GM23248 (cell line): ENCODE measurements around the gene DNAJC7. TPM values are rescaled to one million over a fixed set of nuclear protein-coding genes. Genes with fewer than 3 reads are reported as not detected.
"Not testable (repeated sequence)": the region's sequence is repeated elsewhere in the genome, so short reads cannot be mapped to it uniquely, and the experiment has no call there.

ENCODE experiments used
- DNase-seq: peaks from one replicate; pipeline ENCODE4 v3.0.0-alpha.2; 2015
- H2AFZ ChIP-seq: fragments of 200-600 bp; sonication (generic); 2 replicates; pipeline ENCODE4 v1.6.1; 2016; ENCODE audit warnings: antibody characterized with exemption
- H3F3A ChIP-seq: fragments of 200-600 bp; sonication (generic); 2 replicates; pipeline ENCODE4 v1.6.1; 2016; ENCODE audit warnings: mild to moderate bottlenecking, antibody characterized with exemption, mixed run types; ENCODE audit not compliant: insufficient read depth
- H3K27ac ChIP-seq: fragments of 200-600 bp; sonication (generic); 2 replicates; pipeline ENCODE4 v1.5.1; 2016; ENCODE audit warnings: mild to moderate bottlenecking
- H3K27me3 ChIP-seq: fragments of 200-600 bp; sonication (generic); replicated peaks from 2 replicates; pipeline ENCODE4 v1.6.1; 2016; ENCODE audit warnings: mild to moderate bottlenecking; ENCODE audit not compliant: insufficient read depth
- H3K36me3 ChIP-seq: fragments of 200-600 bp; sonication (generic); 2 replicates; pipeline ENCODE4 v1.6.1; 2016; ENCODE audit warnings: low read depth, mild to moderate bottlenecking
- H3K4me1 ChIP-seq: fragments of 200-600 bp; sonication (generic); 2 replicates; pipeline ENCODE4 v1.6.1; 2016; ENCODE audit warnings: mild to moderate bottlenecking; ENCODE audit not compliant: insufficient read depth
- H3K4me2 ChIP-seq: fragments of 200-600 bp; sonication (generic); one replicate; pipeline ENCODE4 v1.6.1; 2016; ENCODE audit warnings: mild to moderate bottlenecking; ENCODE audit not compliant: unreplicated experiment
- H3K4me3 ChIP-seq: fragments of 200-600 bp; sonication (generic); 2 replicates; pipeline ENCODE4 v1.5.1; 2016; ENCODE audit warnings: mild to moderate bottlenecking
- H3K79me2 ChIP-seq: fragments of 200-600 bp; sonication (generic); 2 replicates; pipeline ENCODE4 v1.6.1; 2016; ENCODE audit warnings: mild to moderate bottlenecking; ENCODE audit not compliant: insufficient read depth
- H3K9ac ChIP-seq: fragments of 200-600 bp; sonication (generic); 2 replicates; pipeline ENCODE4 v1.6.1; 2016; ENCODE audit warnings: mild to moderate bottlenecking
- H3K9me2 ChIP-seq: fragments of 200-600 bp; sonication (generic); 2 replicates; pipeline ENCODE4 v1.6.1; 2016; ENCODE audit warnings: mixed run types, mild to moderate bottlenecking, moderate library complexity; ENCODE audit not compliant: insufficient read depth
- H3K9me3 ChIP-seq: fragments of 200-600 bp; sonication (generic); one replicate; pipeline ENCODE4 v1.6.1; 2017; ENCODE audit warnings: low read depth
- H4K20me1 ChIP-seq: fragments of 200-600 bp; sonication (generic); 2 replicates; pipeline ENCODE4 v1.6.0; 2016; ENCODE audit not compliant: insufficient read depth
- EZH2 ChIP-seq: fragments of 200-600 bp; sonication (generic); IDR thresholded peaks from 2 replicates; pipeline ENCODE4 v1.6.1; 2018; ENCODE audit warnings: antibody characterized with exemption, mild to moderate bottlenecking; ENCODE audit not compliant: insufficient read depth, poor library complexity, severe bottlenecking
- EZH2phosphoT487 ChIP-seq: fragments of 200-600 bp; sonication (generic); IDR thresholded peaks from 2 replicates; pipeline ENCODE4 v1.6.1; 2018; ENCODE audit warnings: antibody characterized with exemption, moderate library complexity, mild to moderate bottlenecking, low read depth; ENCODE audit not compliant: insufficient read depth
- WGBS, 2 experiments: methylation state at CpG; one replicate each; pipeline ENCODE4 v1.1.6; 2015 to 2017; ENCODE audit warnings: low lambda C conversion rate in 2 of 2, low coverage in 1 of 2; ENCODE audit errors: missing lambda C conversion rate in 2 of 2; 5-methylcytosine and 5-hydroxymethylcytosine counted together
- in situ Hi-C: fragments of 300-500 bp; cut with MboI; formaldehyde crosslinking; loops from 2 replicates; pipeline ENCODE4 v1.15.0; 2020
- polyA plus RNA-seq: library from polyadenylated mRNA; unstranded; fragments of >200 nt; fragmentation: Nextera tagmentation; extraction: Ambion mirVana; gene quantifications from 2 replicates; pipeline ENCODE4 v1.2.1, GENCODE V29; 2016
- total RNA-seq: library from RNA; depleted of rRNA; stranded (reverse); fragments of >200 nt; shearing (Covaris generic); gene quantifications from 2 replicates; pipeline ENCODE4 v1.2.3, GENCODE V29; 2014

DNAJC7 gene
- total and polyA plus RNA-seq, 2 experiments from 2014 or later: 61.6 to 73.5 TPM

DNA sequence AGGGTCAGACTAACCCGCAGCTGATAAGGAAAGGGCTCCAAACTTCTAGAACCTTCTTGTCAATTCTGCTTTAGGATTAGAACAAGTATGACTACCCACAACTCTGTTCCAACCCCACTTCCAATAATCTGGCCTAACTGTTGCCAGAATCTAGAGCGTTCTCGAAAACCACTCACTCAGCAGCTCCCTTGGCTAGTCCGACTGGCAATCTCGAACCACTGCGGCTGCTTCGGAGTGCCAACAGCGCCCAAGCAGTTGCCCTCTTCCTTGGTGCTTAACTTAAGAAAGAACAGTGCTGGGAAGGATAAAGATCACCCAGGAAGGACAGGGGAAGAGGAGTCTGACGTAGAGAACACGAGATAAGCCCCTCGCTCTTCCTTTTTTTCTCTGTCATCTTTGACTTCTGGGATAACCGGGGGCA is 818 bp downstream of the DNAJC7 start:
- Histone ChIP-seq H3K9ac (peak overlapping the region; percentile 98), H3K9me3 (no peaks in the 10 kb centered on the region), H3K4me2 (peak overlapping the region; percentile 90), H3K4me1 (peaks cover 34% of the 10 kb centered on the region), H3K27ac (peak overlapping the region; percentile 84), H3K79me2 (peaks cover 82% of the 10 kb centered on the region), H3K27me3 (no peaks in the 10 kb centered on the region), H2AFZ (peak overlapping the region; percentile 77), H3K36me3 (no peaks in the 10 kb centered on the region), H3F3A (peaks cover 12% of the 10 kb centered on the region), H3K4me3 (peak overlapping the region; percentile 95), H4K20me1 (no peaks in the 10 kb centered on the region), H3K9me2 (no peaks in the 10 kb centered on the region)
- peak; percentile 70 for DNase-seq
- 5 to 6% methylated on average over 12 of the region's 12 CpGs for WGBS, 2 experiments
- no peak for TF ChIP-seq EZH2
- TF ChIP-seq EZH2phosphoT487: no peak
- in situ Hi-C loops: no loop called here

DNA sequence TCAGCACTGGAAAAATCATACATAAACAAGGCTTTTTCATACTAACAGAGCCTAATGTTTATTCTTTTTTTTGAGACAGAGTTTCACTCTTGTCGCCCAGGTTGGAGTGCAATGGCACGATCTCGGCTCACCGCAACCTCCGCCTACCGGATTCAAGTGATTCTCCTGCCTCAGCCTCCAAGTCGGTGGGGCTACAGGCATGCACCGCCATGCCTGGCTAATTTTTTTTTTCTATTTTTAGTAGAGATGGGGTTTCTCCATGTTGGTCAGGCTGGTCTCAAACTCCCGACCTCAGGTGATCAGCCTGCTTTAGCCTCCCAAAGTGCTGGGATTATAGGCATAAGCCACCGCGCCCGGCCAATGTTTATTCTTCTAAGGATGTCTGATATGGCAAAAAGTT is 3.5 kb downstream of the DNAJC7 start:
- Histone ChIP-seq H3K79me2 (peaks cover 85% of the 10 kb centered on the region), H3F3A (peaks cover 27% of the 10 kb centered on the region), H3K4me1 (peaks cover 53% of the 10 kb centered on the region)
- H3K27ac ChIP-seq, H3K4me3 ChIP-seq, in situ Hi-C loops, H3K36me3 ChIP-seq, DNase-seq, H3K9me2 ChIP-seq, H2AFZ ChIP-seq, H3K9ac ChIP-seq, H4K20me1 ChIP-seq, H3K4me2 ChIP-seq, H3K27me3 ChIP-seq, H3K9me3 ChIP-seq: not testable (repeated sequence)
- 96 to 100% methylated on average over 12 of the region's 12 CpGs for WGBS, 2 experiments

DNA sequence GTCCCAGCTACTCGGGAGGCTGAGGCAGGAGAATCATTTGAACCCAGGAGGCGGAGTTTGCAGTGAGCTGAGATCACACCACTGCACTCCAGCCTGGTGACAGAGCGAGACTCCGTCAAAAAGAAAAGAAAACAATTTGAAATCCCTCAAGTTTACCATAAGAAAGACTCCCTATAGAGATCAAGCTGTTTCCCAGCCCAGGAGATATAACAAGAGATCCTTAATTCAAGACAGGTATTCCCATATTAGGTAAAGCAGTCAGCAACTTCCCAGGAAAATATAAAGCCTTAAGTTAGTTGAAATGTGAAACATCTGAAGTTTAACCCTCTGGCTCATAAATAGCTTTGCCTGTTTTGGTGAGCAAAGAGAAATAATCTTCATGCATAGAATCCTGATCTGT is 4.9 kb downstream of the DNAJC7 start:
- H3K9me3 ChIP-seq, H3K9me2 ChIP-seq, H3K27ac ChIP-seq, DNase-seq, H3K36me3 ChIP-seq, H3K4me2 ChIP-seq, H4K20me1 ChIP-seq, H3K4me3 ChIP-seq, H2AFZ ChIP-seq, H3K27me3 ChIP-seq, H3K9ac ChIP-seq, in situ Hi-C loops: not testable (repeated sequence)
- H3K4me1 ChIP-seq: peaks cover 54% of the 10 kb centered on the region
- 78 to 85% methylated on average over 4 of the region's 4 CpGs for WGBS, 2 experiments
- peaks cover 98% of the 10 kb centered on the region for H3K79me2 ChIP-seq
- H3F3A ChIP-seq: peaks cover 27% of the 10 kb centered on the region

DNA sequence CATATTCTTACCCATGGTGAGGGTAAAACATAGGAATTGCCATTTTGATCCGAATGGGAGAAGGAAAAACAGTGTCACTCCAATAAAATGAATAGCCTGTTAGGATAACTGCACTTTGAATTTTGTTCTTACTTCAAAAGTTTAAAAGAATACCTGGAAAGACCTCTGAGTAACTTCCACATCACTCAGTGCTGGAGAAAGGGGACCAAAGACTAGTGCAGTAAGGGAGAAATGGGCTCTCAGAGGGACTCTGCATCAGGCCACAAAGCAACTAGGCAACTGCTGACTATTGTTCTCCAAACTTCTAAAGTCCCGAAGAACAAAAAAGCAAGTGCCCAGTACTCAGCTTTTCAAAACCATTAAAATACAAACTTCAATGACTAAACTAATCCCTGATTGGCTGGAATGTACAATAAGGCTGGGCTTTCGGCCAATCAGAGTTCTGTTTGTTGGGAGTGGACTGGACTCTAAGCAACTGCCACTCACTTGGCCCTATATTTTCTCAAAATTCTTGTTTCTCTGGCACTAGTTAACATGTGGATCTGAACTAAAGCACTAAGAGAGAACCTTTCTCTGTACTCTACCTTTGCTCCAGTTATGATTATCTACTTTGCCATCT is 6.2 kb downstream of the DNAJC7 start:
- Histone ChIP-seq H3K27me3 (no peaks in the 10 kb centered on the region), H3F3A (peaks cover 27% of the 10 kb centered on the region), H3K79me2 (peaks cover 100% of the 10 kb centered on the region), H3K4me3 (0 out of 2 replicates have a peak overlapping the region, but pooled peaks have one; percentile 25), H4K20me1 (no peaks in the 10 kb centered on the region), H3K27ac (peak overlapping the region; percentile 69), H2AFZ (no peak overlapping the region), H3K9me3 (no peaks in the 10 kb centered on the region), H3K4me2 (peak overlapping the region; percentile 66), H3K9ac (no peak overlapping the region), H3K9me2 (no peaks in the 10 kb centered on the region), H3K36me3 (no peaks in the 10 kb centered on the region), H3K4me1 (peaks cover 56% of the 10 kb centered on the region)
- WGBS, 2 experiments: 95 to 97% methylated on average over 3 of the region's 3 CpGs
- DNase-seq: peak; percentile 58
- in situ Hi-C loops: no loop called here
- TF ChIP-seq EZH2phosphoT487 (no peak), EZH2 (no peak)

DNA sequence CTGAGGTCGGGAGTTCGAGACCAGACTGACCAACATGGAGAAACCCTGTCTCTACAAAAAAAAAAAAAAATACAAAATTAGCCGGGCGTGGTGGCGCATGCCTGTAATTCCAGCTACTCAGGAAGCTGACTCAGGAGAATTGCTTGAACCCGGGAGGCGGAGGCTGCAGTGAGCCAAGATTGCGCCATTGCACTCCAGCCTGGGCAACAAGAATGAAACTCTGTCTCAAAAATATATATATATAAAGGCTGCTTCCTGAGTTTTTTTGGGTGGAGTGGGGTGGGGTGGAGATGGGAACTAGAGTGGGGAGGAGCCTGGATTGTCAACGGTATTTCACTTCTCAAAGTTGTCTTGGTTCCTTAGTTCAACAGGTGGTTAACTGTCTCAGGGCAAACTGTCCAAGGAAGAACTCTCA is 7.0 kb downstream of the DNAJC7 start:
- peak overlapping the region; percentile 66 for H3K4me2 ChIP-seq
- H3K27ac ChIP-seq: peak overlapping the region; percentile 69
- H4K20me1 ChIP-seq: not testable (repeated sequence)

More for the DNA sequence above, 7.0 kb downstream of the DNAJC7 start:
- H3K36me3 ChIP-seq, H2AFZ ChIP-seq, in situ Hi-C loops, H3K9me2 ChIP-seq, H3K27me3 ChIP-seq, H3K9me3 ChIP-seq: not testable (repeated sequence)
- H3K4me3 ChIP-seq: peak overlapping the region; percentile 25; the same call in 1 of the 2 replicates
- peaks cover 52% of the 10 kb centered on the region for H3K4me1 ChIP-seq
- peak; percentile 72 for DNase-seq
- 0 out of 2 replicates have a peak overlapping the region, but pooled peaks have one; percentile 26 for H3K9ac ChIP-seq
- peaks cover 100% of the 10 kb centered on the region for H3K79me2 ChIP-seq
- peaks cover 30% of the 10 kb centered on the region for H3F3A ChIP-seq
- WGBS, 2 experiments: 14 to 28% methylated on average over 7 to 9 of the region's 9 CpGs
